Astrocyte (in vitro differentiated cells and primary cell): ENCODE measurements around the gene IL16. TPM values are rescaled to one million over a fixed set of nuclear protein-coding genes. Genes with fewer than 3 reads are reported as not detected.
A peak's percentile ranks its signal among the peaks of the same experiment; 100 is the strongest.

Experiments
- DNase-seq: peaks from one replicate; pipeline ENCODE4 v3.0.0-alpha.2; 2010; ENCODE audit warnings: low read depth
- FAIRE-seq: peaks from 2 replicates; lab custom pipeline; 2011; peaks lifted over from hg19 to GRCh38; lab: Jason Lieb, UNC
- H2AFZ ChIP-seq: 2 replicates; pipeline ENCODE4 v1.6.0; 2012; ENCODE audit warnings: low read depth, low read length, inconsistent platforms
- H3K27ac ChIP-seq: 2 replicates; pipeline ENCODE4 v1.5.1; 2011; ENCODE audit warnings: low read depth, low read length, inconsistent platforms
- H3K27me3 ChIP-seq: 2 replicates; pipeline ENCODE4 v1.6.0; 2011; ENCODE audit warnings: low read length, inconsistent platforms; ENCODE audit not compliant: insufficient read depth
- H3K36me3 ChIP-seq: 2 replicates; pipeline ENCODE4 v1.5.1; 2011; ENCODE audit warnings: low read length, inconsistent platforms; ENCODE audit not compliant: insufficient read depth
- H3K4me1 ChIP-seq: 2 replicates; pipeline ENCODE4 v1.5.1; 2011; ENCODE audit warnings: low read length, inconsistent platforms; ENCODE audit not compliant: insufficient read depth
- H3K4me2 ChIP-seq: 2 replicates; pipeline ENCODE4 v1.6.0; 2012; ENCODE audit warnings: low read length, inconsistent platforms
- H3K4me3 ChIP-seq: 2 replicates; pipeline ENCODE4 v1.5.1; 2011; ENCODE audit warnings: low read depth, mild to moderate bottlenecking, low read length, inconsistent platforms; ENCODE audit not compliant: insufficient read depth
- H3K79me2 ChIP-seq: 2 replicates; pipeline ENCODE4 v1.6.0; 2012; ENCODE audit warnings: mild to moderate bottlenecking, low read length, inconsistent platforms; ENCODE audit not compliant: insufficient read depth
- H3K9ac ChIP-seq: 2 replicates; pipeline ENCODE4 v1.6.0; 2012; ENCODE audit warnings: mild to moderate bottlenecking, low read length, inconsistent platforms
- H3K9me3 ChIP-seq: 2 replicates; pipeline ENCODE4 v1.5.1; 2012; ENCODE audit warnings: low read depth, mild to moderate bottlenecking, low read length, inconsistent platforms; ENCODE audit not compliant: insufficient read depth
- H4K20me1 ChIP-seq: 2 replicates; pipeline ENCODE4 v1.6.0; 2012; ENCODE audit warnings: low read length, inconsistent platforms; ENCODE audit not compliant: insufficient read depth
- H3K27ac Mint-ChIP-seq: one replicate; pipeline ENCODE4 v1.8.0; 2021; ENCODE audit warnings: mild to moderate bottlenecking, mixed read lengths; ENCODE audit not compliant: unreplicated experiment
- H3K27me3 Mint-ChIP-seq: one replicate; pipeline ENCODE4 v1.8.0; 2021; ENCODE audit warnings: low read depth, mixed read lengths; ENCODE audit not compliant: unreplicated experiment
- H3K36me3 Mint-ChIP-seq: one replicate; pipeline ENCODE4 v1.8.0; 2021; ENCODE audit warnings: low read depth, mixed read lengths; ENCODE audit not compliant: unreplicated experiment
- H3K4me1 Mint-ChIP-seq: one replicate; pipeline ENCODE4 v1.8.0; 2021; ENCODE audit warnings: low read depth, mixed read lengths; ENCODE audit not compliant: unreplicated experiment
- H3K4me3 Mint-ChIP-seq: one replicate; pipeline ENCODE4 v1.8.0; 2021; ENCODE audit warnings: mild to moderate bottlenecking, moderate library complexity, mixed read lengths; ENCODE audit not compliant: unreplicated experiment
- H3K9me3 Mint-ChIP-seq: one replicate; pipeline ENCODE4 v1.8.0; 2021; ENCODE audit warnings: mild to moderate bottlenecking, mixed read lengths; ENCODE audit not compliant: unreplicated experiment
- CTCF ChIP-seq: IDR thresholded peaks from 2 replicates; pipeline ENCODE4 v1.5.1; 2011; ENCODE audit warnings: low read depth, mild to moderate bottlenecking, inconsistent platforms, low read length, moderate library complexity; ENCODE audit not compliant: insufficient read depth
- EZH2 ChIP-seq: IDR thresholded peaks from 2 replicates; pipeline ENCODE4 v1.6.1; 2012; ENCODE audit warnings: mild to moderate bottlenecking, low read length, inconsistent platforms; ENCODE audit not compliant: insufficient read depth
- total RNA-seq: library from RNA; stranded (reverse); gene quantifications from 2 replicates; pipeline ENCODE4 v1.2.1, GENCODE V29; 2021

IL16 gene
- total RNA-seq, 1 donor from 2014 or later: 0.36 TPM

- Histone ChIP-seq H3K4me3 (no peak overlapping the region), H3K4me2 (no peak overlapping the region), H3K27ac (no peak overlapping the region), H3K9ac (no peak overlapping the region), H3K27me3 (peaks cover 14% of the 10 kb centered on the region), H3K36me3 (no peaks in the 10 kb centered on the region), H3K9me3 (no peaks in the 10 kb centered on the region), H2AFZ (no peak overlapping the region), H3K79me2 (no peaks in the 10 kb centered on the region), H4K20me1 (no peaks in the 10 kb centered on the region), H3K4me1 (no peaks in the 10 kb centered on the region)
- DNase-seq (no peak), FAIRE-seq (no peak)
- no peaks in the 10 kb centered on the region for H3K9me3 Mint-ChIP-seq
- peaks cover 5% of the 10 kb centered on the region for H3K27me3 Mint-ChIP-seq
- H3K36me3 Mint-ChIP-seq: no peaks in the 10 kb centered on the region
- H3K27ac Mint-ChIP-seq: no peak overlapping the region
- no peak overlapping the region for H3K4me3 Mint-ChIP-seq
- H3K4me1 Mint-ChIP-seq: peaks cover 4% of the 10 kb centered on the region
- TF ChIP-seq EZH2 (no peak), CTCF (no peak)
Observed at GRCh38 chr15:81178365-81178764, 18.3 kb upstream of the IL16 start.

GRCh38 chr15:81181220-81181619 lies 15.5 kb upstream of the IL16 start:
- TF ChIP-seq EZH2: no peak
- no peak for TF ChIP-seq CTCF
- peaks cover 14% of the 10 kb centered on the region for H3K27me3 ChIP-seq

GRCh38 chr15:81182031-81182755 lies 14.5 kb upstream of the IL16 start:
- no peaks in the 10 kb centered on the region for H3K36me3 ChIP-seq
- no peaks in the 10 kb centered on the region for H3K79me2 ChIP-seq
- H3K4me1 ChIP-seq: no peaks in the 10 kb centered on the region
- Mint-ChIP-seq H3K4me3 (no peak overlapping the region), H3K4me1 (peaks cover 4% of the 10 kb centered on the region), H3K27me3 (peaks cover 8% of the 10 kb centered on the region), H3K36me3 (no peaks in the 10 kb centered on the region), H3K27ac (no peak overlapping the region), H3K9me3 (peaks cover 5% of the 10 kb centered on the region)
- H4K20me1 ChIP-seq: no peaks in the 10 kb centered on the region
- H3K4me3 ChIP-seq: no peak overlapping the region
- no peak for DNase-seq
- H3K9ac ChIP-seq: no peak overlapping the region
- peak overlapping the region; percentile 4 for H3K4me2 ChIP-seq
- peaks cover 14% of the 10 kb centered on the region for H3K27me3 ChIP-seq
- no peaks in the 10 kb centered on the region for H3K9me3 ChIP-seq
- no peak overlapping the region for H3K27ac ChIP-seq
- no peak for TF ChIP-seq CTCF
- TF ChIP-seq EZH2: no peak
- FAIRE-seq: no peak
- no peak overlapping the region for H2AFZ ChIP-seq

More at GRCh38 chr15:81181220-81181619, 15.5 kb upstream of the IL16 start:
- H2AFZ ChIP-seq: no peak overlapping the region
- Mint-ChIP-seq H3K4me3 (no peak overlapping the region), H3K27ac (no peak overlapping the region), H3K27me3 (peaks cover 8% of the 10 kb centered on the region), H3K36me3 (no peaks in the 10 kb centered on the region), H3K9me3 (peaks cover 5% of the 10 kb centered on the region), H3K4me1 (peaks cover 4% of the 10 kb centered on the region)
- H3K9ac ChIP-seq: no peak overlapping the region
- no peaks in the 10 kb centered on the region for H3K36me3 ChIP-seq
- DNase-seq (no peak), FAIRE-seq (no peak)
- H3K27ac ChIP-seq: no peak overlapping the region
- H3K79me2 ChIP-seq: no peaks in the 10 kb centered on the region
- H3K4me3 ChIP-seq: no peak overlapping the region
- no peaks in the 10 kb centered on the region for H3K9me3 ChIP-seq
- no peak overlapping the region for H3K4me2 ChIP-seq
- no peaks in the 10 kb centered on the region for H4K20me1 ChIP-seq
- no peaks in the 10 kb centered on the region for H3K4me1 ChIP-seq
